ENCODE data around the gene ANKRD34A.

- TF ChIP-seq CTCF (conservative IDR thresholded peaks at IDR 0.05) (no peak), EZH2 (IDR thresholded peaks at IDR 0.05; ENCODE audit: low read depth) (no peak)
These were observed 12.6 kb upstream of the ANKRD34A start for GRCh38 chr1:145977016-145977415.

Data from PC-9 (cell line).